ENCODE measurements around the gene CTBP1. TPM values are rescaled to one million over a fixed set of nuclear protein-coding genes. Genes with fewer than 3 reads are reported as not detected.

The CTBP1 gene
- total and polyA plus RNA-seq, 2 donors, result 98.2 to 188 TPM

GRCh38 chr4:1212546-1213335 lies 36.2 kb downstream of the CTBP1 start:
- Histone ChIP-seq H3K27ac (ENCODE audit: low read depth in 1 of 2, low read length in 1 of 2) (no peak overlapping the region), H3K4me1 (ENCODE audit: control insufficient read depth in 2 of 2, insufficient read depth in 2 of 2, low read length in 2 of 2) (peaks cover 8 to 30% of the 10 kb centered on the region in 2 donors), H3K36me3 (ENCODE audit: control insufficient read depth in 2 of 2, insufficient read depth in 2 of 2, low read length in 1 of 2) (peaks cover 72 to 76% of the 10 kb centered on the region in 2 donors), H3K4me3 (ENCODE audit: low read length in 2 of 2) (no peak overlapping the region), H3K9me3 (ENCODE audit: control insufficient read depth in 2 of 2, insufficient read depth in 1 of 2, low read length in 1 of 2) (peaks cover 0 to 5% of the 10 kb centered on the region in 2 donors), H3K27me3 (ENCODE audit: control insufficient read depth in 2 of 2, insufficient read depth in 1 of 2, low read length in 1 of 2) (no peaks in the 10 kb centered on the region)
- DNase-seq (ENCODE audit: low read depth in 6 of 9, low spot score in 9 of 9), result no peak
- WGBS, result 98% methylated on average over 20 of the region's 20 CpGs

DNA sequence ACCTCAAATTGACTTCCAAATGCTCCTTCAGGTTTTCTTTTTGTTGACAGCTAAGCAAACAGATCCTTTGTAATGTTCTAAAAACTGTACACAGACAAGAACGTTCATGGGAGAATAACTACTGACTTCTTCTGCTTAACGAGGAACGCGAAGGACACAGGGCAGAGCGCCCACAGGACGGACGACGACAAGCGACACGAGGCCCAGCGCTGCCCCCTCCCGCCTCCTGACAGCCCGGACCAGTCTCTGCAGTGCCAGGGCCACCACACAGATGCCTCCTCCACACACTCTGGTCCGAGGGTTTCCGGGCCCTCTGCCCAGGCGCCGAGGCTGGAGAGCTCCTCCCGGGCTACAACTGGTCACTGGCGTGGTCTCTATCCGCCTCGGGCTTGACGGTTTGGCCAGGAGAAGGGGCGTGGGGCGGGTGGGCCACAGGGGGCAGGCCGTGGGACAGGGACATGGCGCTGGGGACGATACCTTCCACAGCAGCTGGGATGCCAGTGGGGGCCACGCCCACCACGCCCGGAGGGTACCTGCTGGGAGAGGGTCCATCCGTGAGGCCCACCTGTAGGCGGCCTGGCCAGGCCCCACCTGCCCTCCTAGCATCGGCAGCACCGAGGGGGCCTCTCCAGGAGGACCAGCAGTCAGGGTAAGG lies 36.9 kb downstream of the CTBP1 start:
- 97% methylated on average over 34 of the region's 34 CpGs for WGBS
- no peaks in the 10 kb centered on the region for H3K27me3 ChIP-seq (ENCODE audit: control insufficient read depth in 2 of 2, insufficient read depth in 1 of 2, low read length in 1 of 2)
- H3K4me1 ChIP-seq (ENCODE audit: control insufficient read depth in 2 of 2, insufficient read depth in 2 of 2, low read length in 2 of 2), result peaks cover 3 to 22% of the 10 kb centered on the region in 2 donors
- H3K36me3 ChIP-seq (ENCODE audit: control insufficient read depth in 2 of 2, insufficient read depth in 2 of 2, low read length in 1 of 2), result peaks cover 71 to 72% of the 10 kb centered on the region in 2 donors
- no peak for DNase-seq (ENCODE audit: low read depth in 6 of 9, low spot score in 9 of 9)
- peaks cover 0 to 5% of the 10 kb centered on the region in 2 donors for H3K9me3 ChIP-seq (ENCODE audit: control insufficient read depth in 2 of 2, insufficient read depth in 1 of 2, low read length in 1 of 2)
- H3K27ac ChIP-seq (ENCODE audit: low read depth in 1 of 2, low read length in 1 of 2), result no peak overlapping the region
- H3K4me3 ChIP-seq (ENCODE audit: low read length in 2 of 2), result no peak overlapping the region

DNA sequence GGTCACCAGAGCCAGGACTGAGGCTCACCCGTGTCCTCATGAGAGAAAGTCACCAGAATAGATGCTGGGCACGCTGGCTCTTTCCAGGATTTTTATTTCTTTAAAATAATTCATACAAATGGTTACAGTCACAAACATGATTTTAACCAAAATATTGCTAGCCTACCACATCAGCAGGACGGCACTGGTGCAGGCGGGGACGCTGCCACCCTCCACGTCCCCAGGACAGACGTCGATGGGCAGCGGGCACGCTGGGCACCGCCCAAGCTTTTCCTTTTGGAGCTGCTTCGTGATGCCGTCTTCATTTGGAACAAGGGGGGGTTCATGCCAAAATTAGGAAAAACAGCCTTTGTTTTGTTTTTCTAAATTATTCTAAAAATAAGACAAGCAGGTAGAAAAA lies 37.6 kb downstream of the CTBP1 start:
- no peak for DNase-seq (ENCODE audit: low read depth in 6 of 9, low spot score in 9 of 9)

GRCh38 chr4:1210971-1211370 lies 38.0 kb downstream of the CTBP1 start:
- Histone ChIP-seq H3K4me3 (ENCODE audit: low read length in 2 of 2) (no peak overlapping the region), H3K27ac (ENCODE audit: low read depth in 1 of 2, low read length in 1 of 2) (no peak overlapping the region), H3K27me3 (ENCODE audit: control insufficient read depth in 2 of 2, insufficient read depth in 1 of 2, low read length in 1 of 2) (no peaks in the 10 kb centered on the region), H3K9me3 (ENCODE audit: control insufficient read depth in 2 of 2, insufficient read depth in 1 of 2, low read length in 1 of 2) (peaks cover 0 to 3% of the 10 kb centered on the region in 2 donors), H3K4me1 (ENCODE audit: control insufficient read depth in 2 of 2, insufficient read depth in 2 of 2, low read length in 2 of 2) (peaks cover 0 to 12% of the 10 kb centered on the region in 2 donors), H3K36me3 (ENCODE audit: control insufficient read depth in 2 of 2, insufficient read depth in 2 of 2, low read length in 1 of 2) (peaks cover 65 to 67% of the 10 kb centered on the region in 2 donors)
- WGBS, result 97% methylated on average over 10 of the region's 10 CpGs
- DNase-seq (ENCODE audit: low read depth in 6 of 9, low spot score in 9 of 9), result no peak

More for the DNA sequence above, 37.6 kb downstream of the CTBP1 start:
- peaks cover 69 to 71% of the 10 kb centered on the region in 2 donors for H3K36me3 ChIP-seq (ENCODE audit: control insufficient read depth in 2 of 2, insufficient read depth in 2 of 2, low read length in 1 of 2)
- H3K9me3 ChIP-seq (ENCODE audit: control insufficient read depth in 2 of 2, insufficient read depth in 1 of 2, low read length in 1 of 2), result peaks cover 0 to 5% of the 10 kb centered on the region in 2 donors
- 98% methylated on average over 13 of the region's 13 CpGs for WGBS
- H3K27me3 ChIP-seq (ENCODE audit: control insufficient read depth in 2 of 2, insufficient read depth in 1 of 2, low read length in 1 of 2), result no peaks in the 10 kb centered on the region
- no peak overlapping the region for H3K4me3 ChIP-seq (ENCODE audit: low read length in 2 of 2)
- no peak overlapping the region for H3K27ac ChIP-seq (ENCODE audit: low read depth in 1 of 2, low read length in 1 of 2)
- peaks cover 0 to 16% of the 10 kb centered on the region in 2 donors for H3K4me1 ChIP-seq (ENCODE audit: control insufficient read depth in 2 of 2, insufficient read depth in 2 of 2, low read length in 2 of 2)

DNA sequence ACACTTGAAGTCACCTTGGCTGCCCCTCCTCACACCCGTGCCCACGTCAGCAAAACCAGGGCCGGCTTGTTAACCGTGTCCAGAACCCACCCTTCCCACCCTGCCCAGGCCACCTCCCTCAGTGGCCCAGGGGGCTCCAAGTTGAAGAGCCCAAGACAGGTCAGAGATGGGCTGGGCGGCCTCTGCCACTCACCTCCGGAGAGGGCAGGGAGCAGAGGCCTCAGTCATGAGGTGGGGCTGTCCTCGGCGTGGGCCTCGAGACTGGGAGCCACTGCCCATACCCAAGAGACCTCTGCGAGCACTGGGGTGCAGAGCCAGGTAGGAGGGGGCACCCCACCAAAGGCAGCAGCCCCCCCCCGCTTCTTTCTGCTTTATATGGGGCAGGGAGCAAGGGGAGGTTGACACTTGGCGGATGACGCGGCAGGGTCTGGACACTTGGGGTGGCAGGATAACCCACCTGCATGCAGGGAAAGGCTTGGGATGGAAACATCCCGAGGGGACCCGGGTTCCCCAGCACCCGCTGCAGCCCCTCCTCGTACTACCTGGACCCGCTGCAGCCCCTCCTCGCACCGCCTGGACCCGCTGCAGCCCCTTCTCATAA lies 38.6 kb downstream of the CTBP1 start:
- WGBS, result 97% methylated on average over 22 of the region's 22 CpGs
- DNase-seq (ENCODE audit: low read depth in 6 of 9, low spot score in 9 of 9), result no peak
- Histone ChIP-seq H3K4me3 (ENCODE audit: low read length in 2 of 2) (no peak overlapping the region), H3K27ac (ENCODE audit: low read depth in 1 of 2, low read length in 1 of 2) (no peak overlapping the region), H3K27me3 (ENCODE audit: control insufficient read depth in 2 of 2, insufficient read depth in 1 of 2, low read length in 1 of 2) (no peaks in the 10 kb centered on the region), H3K4me1 (ENCODE audit: control insufficient read depth in 2 of 2, insufficient read depth in 2 of 2, low read length in 2 of 2) (peaks cover 0 to 6% of the 10 kb centered on the region in 2 donors), H3K36me3 (ENCODE audit: control insufficient read depth in 2 of 2, insufficient read depth in 2 of 2, low read length in 1 of 2) (peaks cover 59 to 61% of the 10 kb centered on the region in 2 donors), H3K9me3 (ENCODE audit: control insufficient read depth in 2 of 2, insufficient read depth in 1 of 2, low read length in 1 of 2) (no peaks in the 10 kb centered on the region)

GRCh38 chr4:1209821-1210220 lies 39.1 kb downstream of the CTBP1 start:
- no peak for DNase-seq (ENCODE audit: low read depth in 6 of 9, low spot score in 9 of 9)
- WGBS, result 95% methylated on average over 11 of the region's 11 CpGs
- Histone ChIP-seq H3K27ac (ENCODE audit: low read depth in 1 of 2, low read length in 1 of 2) (no peak overlapping the region), H3K4me3 (ENCODE audit: low read length in 2 of 2) (no peak overlapping the region), H3K4me1 (ENCODE audit: control insufficient read depth in 2 of 2, insufficient read depth in 2 of 2, low read length in 2 of 2) (peaks cover 0 to 3% of the 10 kb centered on the region in 2 donors), H3K36me3 (ENCODE audit: control insufficient read depth in 2 of 2, insufficient read depth in 2 of 2, low read length in 1 of 2) (peaks cover 54 to 56% of the 10 kb centered on the region in 2 donors), H3K9me3 (ENCODE audit: control insufficient read depth in 2 of 2, insufficient read depth in 1 of 2, low read length in 1 of 2) (no peaks in the 10 kb centered on the region), H3K27me3 (ENCODE audit: control insufficient read depth in 2 of 2, insufficient read depth in 1 of 2, low read length in 1 of 2) (no peaks in the 10 kb centered on the region)

DNA sequence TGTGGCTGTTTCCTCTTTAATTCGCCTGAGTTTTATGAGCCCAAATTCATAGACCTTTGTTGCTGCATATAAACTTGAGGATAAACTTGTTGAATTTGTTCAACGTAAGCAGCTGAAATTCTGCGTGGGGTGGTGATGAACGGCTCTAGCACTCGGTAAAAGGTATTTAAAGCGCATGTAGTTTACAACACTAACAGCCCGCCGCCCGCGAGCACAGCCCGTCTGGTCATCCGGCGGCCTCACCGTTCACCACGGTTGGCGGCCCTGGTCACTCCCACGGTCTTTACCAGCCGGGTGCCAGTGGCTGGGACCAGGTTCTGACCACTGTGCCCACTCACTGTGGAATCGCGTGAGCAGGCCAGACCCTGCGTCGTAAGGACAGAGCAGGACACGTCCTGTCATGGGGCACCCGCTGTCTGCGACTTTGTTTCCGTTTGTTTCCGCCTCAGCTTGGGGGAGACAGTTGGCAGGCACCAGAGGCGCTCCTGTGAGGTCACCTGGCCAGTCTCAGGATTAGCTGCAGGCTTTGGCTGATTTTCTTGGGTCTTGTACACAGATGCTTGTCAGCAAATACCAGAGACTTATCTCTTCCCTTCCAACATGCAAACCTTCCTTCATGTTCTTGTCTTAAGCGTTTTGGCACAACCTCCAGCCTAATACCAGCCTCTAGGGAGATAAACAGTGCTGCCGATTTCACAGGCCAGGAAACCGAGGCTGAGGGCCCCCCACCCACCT lies 39.8 kb downstream of the CTBP1 start:
- WGBS, result 96% methylated on average over 31 of the region's 31 CpGs
- H3K27me3 ChIP-seq (ENCODE audit: control insufficient read depth in 2 of 2, insufficient read depth in 1 of 2, low read length in 1 of 2), result no peaks in the 10 kb centered on the region
- H3K4me3 ChIP-seq (ENCODE audit: low read length in 2 of 2), result no peak overlapping the region
- peaks cover 47 to 49% of the 10 kb centered on the region in 2 donors for H3K36me3 ChIP-seq (ENCODE audit: control insufficient read depth in 2 of 2, insufficient read depth in 2 of 2, low read length in 1 of 2)
- no peaks in the 10 kb centered on the region for H3K9me3 ChIP-seq (ENCODE audit: control insufficient read depth in 2 of 2, insufficient read depth in 1 of 2, low read length in 1 of 2)
- peaks cover 0 to 3% of the 10 kb centered on the region in 2 donors for H3K4me1 ChIP-seq (ENCODE audit: control insufficient read depth in 2 of 2, insufficient read depth in 2 of 2, low read length in 2 of 2)
- no peak for DNase-seq (ENCODE audit: low read depth in 6 of 9, low spot score in 9 of 9)
- no peak overlapping the region for H3K27ac ChIP-seq (ENCODE audit: low read depth in 1 of 2, low read length in 1 of 2)

- H3K27ac ChIP-seq (ENCODE audit: low read depth in 1 of 2, low read length in 1 of 2), result no peak overlapping the region
- 93% methylated on average over 37 of the region's 37 CpGs for WGBS
- no peak for DNase-seq (ENCODE audit: low read depth in 6 of 9, low spot score in 9 of 9)
- no peaks in the 10 kb centered on the region for H3K9me3 ChIP-seq (ENCODE audit: control insufficient read depth in 2 of 2, insufficient read depth in 1 of 2, low read length in 1 of 2)
- H3K4me1 ChIP-seq (ENCODE audit: control insufficient read depth in 2 of 2, insufficient read depth in 2 of 2, low read length in 2 of 2), result peaks cover 0 to 6% of the 10 kb centered on the region in 2 donors
- H3K27me3 ChIP-seq (ENCODE audit: control insufficient read depth in 2 of 2, insufficient read depth in 1 of 2, low read length in 1 of 2), result no peaks in the 10 kb centered on the region
- no peak overlapping the region for H3K4me3 ChIP-seq (ENCODE audit: low read length in 2 of 2)
- peaks cover 39 to 42% of the 10 kb centered on the region in 2 donors for H3K36me3 ChIP-seq (ENCODE audit: control insufficient read depth in 2 of 2, insufficient read depth in 2 of 2, low read length in 1 of 2)
These were observed 40.5 kb downstream of the CTBP1 start for GRCh38 chr4:1208266-1208961.
